Calu3 (cell line): ENCODE results near the gene THY1. TPM values are rescaled to one million over a fixed set of nuclear protein-coding genes. Genes with fewer than 3 reads are reported as not detected.

Experiments
- BruUV-seq: library from RNA; stranded (reverse); fragments of 400-500 nt; replicated peaks from 2 replicates; lab custom pipeline; 2021; lab: Mats Ljungman, UMichigan
- CTCF ChIA-PET: fragments of 300-600 bp; sonication (Branson Sonifier 250); formaldehyde crosslinking; loops from one replicate; lab custom pipeline; 2022; ENCODE audit warnings: antibody characterized with exemption; lab: Charles Lee
- DNase-seq: peaks from one replicate; pipeline ENCODE4 v3.0.0; 2022
- H3K27ac Mint-ChIP-seq: one replicate; pipeline ENCODE4 v1.8.0; 2022; ENCODE audit warnings: mixed read lengths; ENCODE audit not compliant: unreplicated experiment
- H3K27me3 Mint-ChIP-seq: one replicate; pipeline ENCODE4 v1.8.0; 2022; ENCODE audit warnings: mixed read lengths; ENCODE audit not compliant: unreplicated experiment
- H3K36me3 Mint-ChIP-seq: one replicate; pipeline ENCODE4 v1.8.0; 2022; ENCODE audit warnings: mild to moderate bottlenecking, moderate library complexity, mixed read lengths; ENCODE audit not compliant: insufficient read depth, unreplicated experiment
- H3K4me1 Mint-ChIP-seq: one replicate; pipeline ENCODE4 v1.8.0; 2022; ENCODE audit warnings: mild to moderate bottlenecking, low read depth, mixed read lengths; ENCODE audit not compliant: unreplicated experiment
- H3K4me3 Mint-ChIP-seq: one replicate; pipeline ENCODE4 v1.8.0; 2022; ENCODE audit warnings: mild to moderate bottlenecking, low read depth, moderate library complexity, mixed read lengths; ENCODE audit not compliant: unreplicated experiment
- H3K9me3 Mint-ChIP-seq: one replicate; pipeline ENCODE4 v1.8.0; 2022; ENCODE audit warnings: low read depth, mixed read lengths; ENCODE audit not compliant: unreplicated experiment
- intact Hi-C: fragments of 100-400 bp; cut with micrococcal nuclease; formaldehyde crosslinking; loops from one replicate; pipeline ENCODE4 v1.10.0; 2022; ENCODE audit not compliant: unreplicated experiment
- total RNA-seq: library from RNA; stranded (reverse); gene quantifications from 2 replicates; pipeline ENCODE4 v1.2.3, GENCODE V29; 2022
- TF ChIP-seq, protein P1 (sequence below): fragments of 200-600 bp; IDR thresholded peaks from one replicate; pipeline ENCODE4 v1.8.0; 2022; ENCODE audit warnings: antibody characterized with exemption; ENCODE audit not compliant: unreplicated experiment

The THY1 gene
- total RNA-seq, 1 experiment from 2014 or later: not detected

DNA sequence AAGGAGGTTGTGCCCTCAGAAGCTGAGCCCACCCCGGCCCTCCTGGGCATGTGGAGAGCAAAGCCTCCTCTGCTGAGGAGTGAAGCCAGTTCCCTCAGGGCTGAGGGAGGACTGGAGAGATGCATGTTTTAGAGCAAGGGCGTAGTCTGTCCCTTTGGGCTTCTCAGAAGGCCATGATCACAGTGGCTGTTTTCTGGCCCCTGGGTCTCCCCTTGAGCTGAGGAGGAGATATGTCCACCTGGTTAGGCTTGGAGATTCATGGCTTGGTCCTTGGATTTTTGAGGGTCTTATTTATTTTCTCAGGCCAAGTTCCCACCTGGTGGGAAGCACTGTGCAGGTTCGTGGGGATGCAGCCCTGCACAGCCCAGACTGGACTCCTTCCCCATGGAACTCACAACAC, 46.5 kb upstream of the THY1 start:
- H3K4me3 Mint-ChIP-seq: no peak overlapping the region
- CTCF ChIA-PET: no interaction called here
- H3K36me3 Mint-ChIP-seq: no peaks in the 10 kb centered on the region
- peaks cover 2% of the 10 kb centered on the region for H3K9me3 Mint-ChIP-seq
- H3K27me3 Mint-ChIP-seq: peaks cover 63% of the 10 kb centered on the region
- no TSS peak for BruUV-seq
- TF ChIP-seq, protein P1, sequence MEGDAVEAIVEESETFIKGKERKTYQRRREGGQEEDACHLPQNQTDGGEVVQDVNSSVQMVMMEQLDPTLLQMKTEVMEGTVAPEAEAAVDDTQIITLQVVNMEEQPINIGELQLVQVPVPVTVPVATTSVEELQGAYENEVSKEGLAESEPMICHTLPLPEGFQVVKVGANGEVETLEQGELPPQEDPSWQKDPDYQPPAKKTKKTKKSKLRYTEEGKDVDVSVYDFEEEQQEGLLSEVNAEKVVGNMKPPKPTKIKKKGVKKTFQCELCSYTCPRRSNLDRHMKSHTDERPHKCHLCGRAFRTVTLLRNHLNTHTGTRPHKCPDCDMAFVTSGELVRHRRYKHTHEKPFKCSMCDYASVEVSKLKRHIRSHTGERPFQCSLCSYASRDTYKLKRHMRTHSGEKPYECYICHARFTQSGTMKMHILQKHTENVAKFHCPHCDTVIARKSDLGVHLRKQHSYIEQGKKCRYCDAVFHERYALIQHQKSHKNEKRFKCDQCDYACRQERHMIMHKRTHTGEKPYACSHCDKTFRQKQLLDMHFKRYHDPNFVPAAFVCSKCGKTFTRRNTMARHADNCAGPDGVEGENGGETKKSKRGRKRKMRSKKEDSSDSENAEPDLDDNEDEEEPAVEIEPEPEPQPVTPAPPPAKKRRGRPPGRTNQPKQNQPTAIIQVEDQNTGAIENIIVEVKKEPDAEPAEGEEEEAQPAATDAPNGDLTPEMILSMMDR: no peak
- intact Hi-C loops: no loop called here
- DNase-seq: no peak
- H3K4me1 Mint-ChIP-seq: no peaks in the 10 kb centered on the region
- no peak overlapping the region for H3K27ac Mint-ChIP-seq

DNA sequence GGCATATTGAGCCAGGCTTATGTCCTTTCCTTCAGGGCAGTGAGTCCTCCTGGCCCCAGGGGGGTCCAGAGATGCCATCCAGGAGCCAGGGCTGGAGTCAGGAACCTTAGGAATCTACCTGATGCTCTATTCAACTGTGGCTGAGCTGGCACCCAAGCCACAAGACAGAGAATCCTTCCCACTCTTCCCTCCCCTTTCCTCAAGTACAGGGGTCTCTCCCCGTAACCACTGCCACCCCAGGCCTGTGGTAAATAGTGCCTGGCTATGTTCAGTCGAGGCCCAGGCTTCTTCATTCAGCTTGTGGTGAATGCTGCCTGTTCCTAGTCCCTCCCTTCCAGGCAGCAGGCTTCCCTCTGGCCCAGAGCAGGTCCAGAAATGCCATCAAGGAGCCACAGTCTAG, 45.5 kb upstream of the THY1 start:
- CTCF ChIA-PET: no interaction called here
- Mint-ChIP-seq H3K9me3 (peaks cover 4% of the 10 kb centered on the region), H3K36me3 (no peaks in the 10 kb centered on the region), H3K27ac (no peak overlapping the region), H3K4me1 (no peaks in the 10 kb centered on the region), H3K4me3 (no peak overlapping the region), H3K27me3 (peaks cover 72% of the 10 kb centered on the region)
- intact Hi-C loops: no loop called here
- no TSS peak for BruUV-seq
- TF ChIP-seq, protein P1: no peak
- DNase-seq: no peak

- TF ChIP-seq, protein P1: no peak
- BruUV-seq: no TSS peak
- Mint-ChIP-seq H3K27ac (no peak overlapping the region), H3K4me3 (no peak overlapping the region), H3K36me3 (no peaks in the 10 kb centered on the region), H3K4me1 (peaks cover 8% of the 10 kb centered on the region), H3K27me3 (peaks cover 58% of the 10 kb centered on the region), H3K9me3 (peaks cover 4% of the 10 kb centered on the region)
- no peak for DNase-seq
- intact Hi-C loops: no loop called here
- CTCF ChIA-PET: interaction anchor here (0.6 kb wide), 1 partner anchor 247 kb away, joined by 4 read pairs; no protein-coding TSS in a partner anchor
These were observed 38.4 kb upstream of the THY1 start for GRCh38 chr11:119461229-119461963.

DNA sequence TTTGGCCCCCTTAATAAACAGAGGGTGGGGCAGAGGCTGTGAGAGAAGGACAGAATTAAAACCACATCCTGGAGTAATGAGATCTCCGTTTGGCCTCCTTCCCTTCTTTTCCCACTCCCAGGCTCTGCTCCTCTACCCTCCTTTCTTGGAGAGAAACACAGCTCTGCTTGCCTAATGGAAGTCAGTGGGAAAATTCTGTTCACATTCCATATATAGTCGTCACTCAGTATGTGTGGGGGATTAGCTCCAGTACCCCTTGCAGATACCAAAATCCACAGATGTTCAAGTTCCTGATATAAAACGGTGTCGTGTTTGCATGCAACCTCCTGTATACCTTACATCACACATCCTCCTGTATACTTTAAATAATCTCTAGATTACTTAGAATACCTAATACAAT, 37.6 kb upstream of the THY1 start:
- no peak overlapping the region for H3K4me3 Mint-ChIP-seq
- DNase-seq: no peak
- no peak overlapping the region for H3K27ac Mint-ChIP-seq
- intact Hi-C loops: no loop called here
- CTCF ChIA-PET: no interaction called here
- no peaks in the 10 kb centered on the region for H3K36me3 Mint-ChIP-seq
- H3K4me1 Mint-ChIP-seq: peaks cover 8% of the 10 kb centered on the region
- H3K9me3 Mint-ChIP-seq: peaks cover 4% of the 10 kb centered on the region
- BruUV-seq: no TSS peak
- TF ChIP-seq, protein P1: no peak
- peaks cover 50% of the 10 kb centered on the region for H3K27me3 Mint-ChIP-seq
